GM21423 (cell line): ENCODE data around the gene CAT.

ENCODE experiments used
- ATAC-seq: cut with Tn5 transposase; IDR thresholded peaks from one replicate; pipeline ENCODE4 v1.9.1; 2021; ENCODE audit warnings: mild to moderate bottlenecking, moderate library complexity; ENCODE audit not compliant: unreplicated experiment

CAT gene

GRCh38 chr11:34458525-34458924, 19.8 kb downstream of the CAT start:
- no peak for ATAC-seq

- no peak for ATAC-seq
These were observed 20.9 kb downstream of the CAT start for GRCh38 chr11:34459507-34460162.

GRCh38 chr11:34460278-34460677, 21.5 kb downstream of the CAT start:
- no peak for ATAC-seq

- ATAC-seq: no peak
These were observed 22.5 kb downstream of the CAT start for GRCh38 chr11:34461215-34461614.

- no peak for ATAC-seq
These were observed 25.9 kb downstream of the CAT start for GRCh38 chr11:34464591-34465051.

GRCh38 chr11:34466802-34467488, 28.2 kb downstream of the CAT start:
- no peak for ATAC-seq

GRCh38 chr11:34468209-34468841, 29.6 kb downstream of the CAT start:
- ATAC-seq: no peak

- ATAC-seq: no peak
These were observed 35.0 kb downstream of the CAT start for GRCh38 chr11:34473603-34474169.

GRCh38 chr11:34475656-34476055, 36.9 kb downstream of the CAT start:
- ATAC-seq: no peak

GRCh38 chr11:34476849-34477248, 38.1 kb downstream of the CAT start:
- ATAC-seq: no peak

GRCh38 chr11:34478845-34479663, 40.3 kb downstream of the CAT start:
- no peak for ATAC-seq

GRCh38 chr11:34480314-34480713, 41.6 kb downstream of the CAT start:
- no peak for ATAC-seq

- no peak for ATAC-seq
These were observed 42.6 kb downstream of the CAT start for GRCh38 chr11:34481307-34481706.

- no peak for ATAC-seq
These were observed 44.6 kb downstream of the CAT start for GRCh38 chr11:34483106-34483874.

GRCh38 chr11:34487430-34487829, 48.7 kb downstream of the CAT start:
- ATAC-seq: no peak

GRCh38 chr11:34488855-34489557, 50.3 kb downstream of the CAT start:
- ATAC-seq: no peak

GRCh38 chr11:34490304-34490703, 51.6 kb downstream of the CAT start:
- no peak for ATAC-seq

- no peak for ATAC-seq
These were observed 54.2 kb downstream of the CAT start for GRCh38 chr11:34492806-34493414.

GRCh38 chr11:34493468-34493867, 54.7 kb downstream of the CAT start:
- no peak for ATAC-seq
